SK-N-SH (cell line): Measurements from ENCODE around the gene HSDL1.
A peak's percentile ranks its signal among the peaks of the same experiment; 100 is the strongest.

Experiments
- CTCF ChIP-seq: fragments of 200-600 bp; sonication (generic); IDR thresholded peaks from 2 replicates; pipeline ENCODE4 v1.6.1; 2017; ENCODE audit warnings: antibody characterized with exemption, mild to moderate bottlenecking, moderate library complexity
- ELF1 ChIP-seq: IDR thresholded peaks from 2 replicates; pipeline ENCODE4 v1.4.0; 2012
- FOXM1 ChIP-seq: IDR thresholded peaks from 2 replicates; pipeline ENCODE4 v1.4.0; 2012; ENCODE audit warnings: low read depth, mild to moderate bottlenecking
- GATA2 ChIP-seq: sonication (generic); formaldehyde crosslinking; IDR thresholded peaks from 2 replicates; pipeline ENCODE4 v1.5.0; 2020; ENCODE audit warnings: mild to moderate bottlenecking, missing genetic modification reagents
- MXI1 ChIP-seq: IDR thresholded peaks from 2 replicates; pipeline ENCODE4 v1.6.1; 2012; ENCODE audit warnings: mild to moderate bottlenecking, low read depth, low read length, improper control_type of control experiment
- POLR2AphosphoS5 ChIP-seq: IDR thresholded peaks from 2 replicates; pipeline ENCODE4 v1.6.1; 2012; ENCODE audit warnings: low read depth, low read length
- TF ChIP-seq, protein P1 (sequence below): IDR thresholded peaks from 2 replicates; pipeline ENCODE4 v1.4.0; 2012; ENCODE audit warnings: low read depth

DNA sequence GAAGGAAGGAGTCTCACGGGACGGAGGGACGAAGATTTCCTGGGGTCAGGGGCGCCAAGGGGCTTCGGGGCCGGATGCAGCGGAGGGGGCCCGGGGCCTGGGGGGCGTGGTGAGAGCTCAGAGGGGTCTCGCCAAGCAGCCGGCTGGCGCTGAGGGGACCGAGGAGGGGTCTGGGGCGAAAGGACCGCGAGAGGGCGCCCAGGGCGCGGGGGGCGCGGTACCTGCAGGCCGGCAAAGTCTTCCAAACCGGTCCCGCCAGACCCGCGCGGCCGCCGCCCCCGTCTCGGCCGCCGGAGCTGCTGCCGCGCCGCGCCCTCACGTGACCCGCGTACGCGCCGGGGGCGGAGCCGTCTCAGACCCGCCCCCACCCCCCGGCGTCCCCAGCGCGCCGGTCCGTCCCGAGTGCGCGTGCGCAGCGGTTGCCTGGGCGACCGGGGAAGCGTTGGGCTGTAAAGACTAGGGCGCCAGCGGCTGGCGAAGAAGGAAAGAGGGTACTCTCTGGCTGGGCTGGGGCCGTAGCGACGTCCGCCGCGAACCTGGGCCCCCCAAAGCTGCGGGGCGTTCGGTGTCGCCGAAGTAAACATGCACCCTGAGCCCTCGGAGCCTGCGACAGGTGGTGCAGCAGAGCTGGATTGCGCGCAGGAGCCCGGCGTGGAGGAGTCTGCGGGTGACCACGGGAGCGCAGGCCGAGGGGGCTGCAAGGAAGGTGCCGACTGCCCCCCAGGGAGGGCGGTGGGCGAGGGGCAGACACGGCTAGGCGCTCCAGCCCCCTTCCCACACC is at the start of gene HSDL1, which contains the start of gene DNAAF1:
- TF ChIP-seq CTCF (no peak), POLR2AphosphoS5 (peak; percentile 47; the same call in 1 of the 2 replicates), GATA2 (CRISPR knock-in tag) (no peak), ELF1 (no peak), FOXM1 (no peak), MXI1 (peak; percentile 87)
- TF ChIP-seq, protein P1, sequence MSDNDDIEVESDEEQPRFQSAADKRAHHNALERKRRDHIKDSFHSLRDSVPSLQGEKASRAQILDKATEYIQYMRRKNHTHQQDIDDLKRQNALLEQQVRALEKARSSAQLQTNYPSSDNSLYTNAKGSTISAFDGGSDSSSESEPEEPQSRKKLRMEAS = no peak
